GM18870 (cell line): ENCODE measurements around the gene KLHL1.
A peak's percentile ranks its signal among the peaks of the same experiment; 100 is the strongest.

ENCODE experiments used
- ATAC-seq: cut with Tn5 transposase; IDR thresholded peaks from one replicate; pipeline ENCODE4 v1.9.1; 2021; ENCODE audit warnings: moderate library complexity; ENCODE audit not compliant: unreplicated experiment

Gene KLHL1

DNA sequence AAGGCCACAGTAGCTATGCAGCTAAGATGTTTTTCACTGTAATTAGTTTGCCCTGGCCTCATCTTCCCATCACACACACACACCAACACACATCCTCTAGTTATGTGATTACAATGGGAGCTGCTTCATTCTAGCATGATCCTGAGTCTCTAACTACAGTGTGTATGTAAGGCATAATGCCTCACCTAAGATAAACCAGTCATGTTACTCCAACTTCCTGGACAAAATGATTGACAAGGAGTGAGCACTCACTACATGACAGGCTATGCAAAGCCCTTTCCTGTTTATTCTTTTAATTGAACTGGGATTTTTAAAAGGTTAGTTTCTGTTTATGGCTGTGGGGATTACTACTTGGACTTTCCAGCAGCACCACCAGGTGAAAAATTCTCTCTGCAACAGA lies 401.4 kb downstream of the KLHL1 start:
- ATAC-seq = no peak

DNA sequence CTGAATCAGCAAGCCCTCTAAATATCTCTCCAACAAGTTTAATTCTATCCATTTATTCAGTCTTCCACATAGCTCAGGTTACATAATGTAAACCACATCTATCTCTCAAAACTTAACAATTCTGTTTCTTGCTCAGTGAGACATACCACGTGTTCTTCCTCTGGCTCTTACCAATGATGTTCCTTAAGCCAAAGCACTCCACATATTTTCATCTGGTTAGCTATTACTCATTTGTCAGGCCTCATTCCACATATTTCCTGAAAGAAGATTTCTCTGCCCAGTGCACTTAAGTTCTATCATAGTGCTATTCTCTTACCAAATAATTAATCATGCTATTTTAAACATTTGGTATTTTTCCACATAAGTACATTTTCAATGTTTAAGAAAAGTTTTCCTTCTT lies 403.9 kb downstream of the KLHL1 start:
- no peak for ATAC-seq

GRCh38 chr13:69690999-69691398 lies 417.3 kb downstream of the KLHL1 start:
- no peak for ATAC-seq

DNA sequence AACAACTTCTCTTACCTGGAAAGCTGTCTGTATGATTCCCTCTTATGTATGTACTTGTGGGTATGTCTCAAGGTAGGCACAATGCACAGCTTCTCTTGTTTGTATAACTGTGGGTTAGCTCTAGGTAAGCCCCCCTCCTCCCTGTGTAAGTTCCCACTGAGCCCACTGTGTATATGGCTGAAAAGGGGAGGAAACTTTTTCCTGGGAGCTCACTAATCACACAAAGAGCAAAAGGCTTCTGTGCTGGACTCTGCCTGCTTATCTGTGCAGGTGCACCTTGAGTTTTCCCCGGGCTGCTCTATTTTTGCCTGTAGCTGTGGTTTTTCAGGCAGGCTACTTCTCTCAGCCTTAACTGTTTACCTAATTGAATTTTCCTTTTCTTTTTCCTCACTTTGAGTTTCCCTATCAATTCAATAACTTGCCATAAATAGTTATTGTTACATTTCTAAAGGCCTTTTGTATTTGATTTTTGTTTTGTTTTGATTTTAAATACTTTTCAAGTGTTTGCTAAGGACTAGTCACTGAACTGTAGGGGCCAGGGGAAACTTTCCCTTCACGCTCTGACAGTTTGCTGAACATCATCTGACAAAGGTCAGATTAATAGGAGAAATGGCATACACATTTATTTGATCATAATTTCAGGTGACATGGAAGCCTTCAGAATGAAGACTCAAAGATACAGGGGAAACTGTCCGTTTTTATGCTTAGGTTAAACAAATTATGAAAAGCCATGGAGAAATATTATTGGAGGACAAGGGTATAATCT lies 424.1 kb downstream of the KLHL1 start:
- peak; percentile 48 for ATAC-seq

DNA sequence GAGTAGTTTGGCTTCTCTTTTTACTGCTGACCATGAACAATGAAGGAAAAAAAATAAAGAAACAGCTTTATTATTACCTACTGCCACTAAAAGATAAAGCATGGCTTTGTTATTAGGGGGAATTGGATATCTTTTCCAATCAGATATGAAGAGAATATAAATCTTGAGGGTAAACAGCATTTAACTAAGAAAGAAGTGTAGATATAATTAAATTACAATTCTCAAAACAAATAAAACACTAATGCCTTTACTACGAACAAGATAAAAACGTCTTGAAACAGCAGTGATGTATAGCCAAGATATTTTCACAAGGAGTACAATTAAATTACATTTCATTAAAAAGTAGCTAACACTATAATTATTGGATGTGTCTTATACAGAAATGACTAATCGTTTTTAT lies 426.5 kb downstream of the KLHL1 start:
- ATAC-seq = no peak

GRCh38 chr13:69677343-69677742 lies 430.9 kb downstream of the KLHL1 start:
- ATAC-seq = no peak

DNA sequence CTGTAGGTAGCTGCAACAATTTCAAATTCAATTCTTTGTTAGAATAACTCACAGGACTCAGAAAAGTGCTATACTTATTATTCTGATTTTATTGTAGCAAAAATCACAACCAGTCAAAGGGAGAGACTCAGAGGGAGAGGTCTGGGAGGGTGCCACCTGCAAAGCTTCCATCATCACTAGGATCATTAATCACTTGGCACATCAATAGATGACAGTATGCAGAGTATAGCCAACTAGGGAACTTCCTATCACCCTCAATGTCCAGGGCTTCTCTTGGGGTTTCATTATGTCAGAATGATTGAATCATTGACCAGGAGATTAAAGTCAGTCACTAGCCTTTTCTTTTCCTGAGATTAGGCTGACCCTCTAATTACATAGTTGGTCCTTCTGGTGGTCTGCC lies 432.0 kb downstream of the KLHL1 start:
- ATAC-seq = no peak

DNA sequence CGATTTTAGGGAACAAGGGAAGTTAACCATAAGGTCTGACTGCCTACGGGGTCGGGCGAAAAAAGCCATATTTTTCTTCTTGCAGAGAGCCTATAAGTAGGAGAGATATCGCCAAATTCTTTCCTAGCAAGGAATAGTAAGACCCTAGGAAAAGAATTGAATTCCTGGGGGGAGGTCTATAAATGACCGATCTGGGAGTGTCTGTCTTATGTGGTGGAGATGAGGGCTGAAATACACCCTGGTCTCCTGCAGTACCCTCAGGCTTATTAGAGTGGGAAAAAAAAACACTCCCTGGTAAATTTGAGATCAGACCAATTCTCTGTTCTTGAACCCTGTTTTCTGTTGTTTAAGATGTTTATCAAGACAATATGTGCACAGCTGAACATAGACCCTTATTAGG lies 448.1 kb downstream of the KLHL1 start:
- no peak for ATAC-seq

GRCh38 chr13:69657676-69658075 lies 450.6 kb downstream of the KLHL1 start:
- no peak for ATAC-seq

- no peak for ATAC-seq
Observed at GRCh38 chr13:69654392-69654791, 453.9 kb downstream of the KLHL1 start.
